RWPE2 (cell line): ENCODE data around the gene BAZ1A.
A peak's percentile ranks its signal among the peaks of the same experiment; 100 is the strongest.

ENCODE experiments used
- ATAC-seq: fragments of 200-7000 bp; cut with Tn5 transposase; 3 replicates; pipeline ENCODE4 v1.9.1; 2021; ENCODE audit warnings: low read depth
- DNase-seq: peaks from one replicate; pipeline ENCODE4 v3.0.0-alpha.2; 2020; ENCODE audit warnings: low spot score
- H3K27ac ChIP-seq: fragments of 450-650 bp; 2 replicates; pipeline ENCODE4 v1.5.1; 2017; ENCODE audit warnings: mild to moderate bottlenecking; ENCODE audit not compliant: poor library complexity, severe bottlenecking
- H3K27me3 ChIP-seq: fragments of 250-450 bp; sonication (Bioruptor Pico); 2 replicates; pipeline ENCODE4 v1.5.1; 2021; ENCODE audit warnings: mild to moderate bottlenecking, moderate library complexity; ENCODE audit not compliant: insufficient read depth, poor library complexity, severe bottlenecking
- H3K36me3 ChIP-seq: fragments of 250-450 bp; sonication (Bioruptor Pico); 2 replicates; pipeline ENCODE4 v1.5.1; 2020; ENCODE audit warnings: low read depth, mild to moderate bottlenecking, moderate library complexity
- H3K4me1 ChIP-seq: fragments of 250-450 bp; sonication (Bioruptor Pico); 2 replicates; pipeline ENCODE4 v1.5.1; 2021; ENCODE audit warnings: mild to moderate bottlenecking, moderate library complexity; ENCODE audit not compliant: insufficient read depth, poor library complexity, severe bottlenecking
- H3K4me3 ChIP-seq: fragments of 250-450 bp; sonication (Bioruptor Pico); 2 replicates; pipeline ENCODE4 v1.5.1; 2021; ENCODE audit warnings: mild to moderate bottlenecking, moderate library complexity; ENCODE audit not compliant: severe bottlenecking
- H3K9me3 ChIP-seq: fragments of 250-450 bp; sonication (Bioruptor Pico); 2 replicates; pipeline ENCODE4 v1.5.1; 2021; ENCODE audit warnings: mild to moderate bottlenecking, moderate library complexity; ENCODE audit not compliant: severe bottlenecking
- CTCF ChIP-seq: fragments of 450-650 bp; IDR thresholded peaks from one replicate; pipeline ENCODE4 v1.5.1; 2017; ENCODE audit warnings: mild to moderate bottlenecking, moderate library complexity; ENCODE audit not compliant: poor library complexity, severe bottlenecking

Gene BAZ1A

GRCh38 chr14:34732802-34733201 is 142.4 kb downstream of the BAZ1A start:
- TF ChIP-seq CTCF = no peak
- DNase-seq = no peak
- Histone ChIP-seq H3K27me3 (no peaks in the 10 kb centered on the region), H3K9me3 (no peaks in the 10 kb centered on the region), H3K4me3 (no peak overlapping the region), H3K36me3 (no peaks in the 10 kb centered on the region), H3K4me1 (peaks cover 18% of the 10 kb centered on the region), H3K27ac (peak overlapping the region; percentile 69)
- ATAC-seq = no peak

GRCh38 chr14:34723867-34724266 is 151.3 kb downstream of the BAZ1A start:
- H3K36me3 ChIP-seq = no peaks in the 10 kb centered on the region
- TF ChIP-seq CTCF = no peak
- DNase-seq (no peak), ATAC-seq (no peak)
- H3K27me3 ChIP-seq = no peaks in the 10 kb centered on the region
- H3K9me3 ChIP-seq = no peaks in the 10 kb centered on the region
- no peaks in the 10 kb centered on the region for H3K4me1 ChIP-seq
- no peak overlapping the region for H3K27ac ChIP-seq
- no peak overlapping the region for H3K4me3 ChIP-seq

- H3K36me3 ChIP-seq = no peaks in the 10 kb centered on the region
- no peaks in the 10 kb centered on the region for H3K9me3 ChIP-seq
- H3K4me3 ChIP-seq = no peak overlapping the region
- no peaks in the 10 kb centered on the region for H3K27me3 ChIP-seq
- TF ChIP-seq CTCF = peak; percentile 95
- DNase-seq = no peak
- no peaks in the 10 kb centered on the region for H3K4me1 ChIP-seq
- ATAC-seq = peak; percentile 61
- H3K27ac ChIP-seq = no peak overlapping the region
Measured at GRCh38 chr14:34722723-34723545, 152.2 kb downstream of the BAZ1A start.

GRCh38 chr14:34721129-34721528 is 154.0 kb downstream of the BAZ1A start:
- H3K9me3 ChIP-seq = no peaks in the 10 kb centered on the region
- no peak overlapping the region for H3K4me3 ChIP-seq
- DNase-seq (no peak), ATAC-seq (no peak)
- no peak for TF ChIP-seq CTCF
- H3K36me3 ChIP-seq = no peaks in the 10 kb centered on the region
- H3K4me1 ChIP-seq = no peaks in the 10 kb centered on the region
- no peaks in the 10 kb centered on the region for H3K27me3 ChIP-seq
- H3K27ac ChIP-seq = no peak overlapping the region

- no peaks in the 10 kb centered on the region for H3K27me3 ChIP-seq
- peaks cover 3% of the 10 kb centered on the region for H3K4me1 ChIP-seq
- no peak for TF ChIP-seq CTCF
- no peak for ATAC-seq
- no peaks in the 10 kb centered on the region for H3K36me3 ChIP-seq
- no peak for DNase-seq
- H3K27ac ChIP-seq = no peak overlapping the region
- H3K9me3 ChIP-seq = no peaks in the 10 kb centered on the region
- no peak overlapping the region for H3K4me3 ChIP-seq
Measured at GRCh38 chr14:34718750-34719304, 156.3 kb downstream of the BAZ1A start.
